ENCODE results near the gene FHIT. TPM values are rescaled to one million over a fixed set of nuclear protein-coding genes. Genes with fewer than 3 reads are reported as not detected.

Gene FHIT
- total RNA-seq, 1 experiment from 2014 or later, result 20.1 TPM

DNA sequence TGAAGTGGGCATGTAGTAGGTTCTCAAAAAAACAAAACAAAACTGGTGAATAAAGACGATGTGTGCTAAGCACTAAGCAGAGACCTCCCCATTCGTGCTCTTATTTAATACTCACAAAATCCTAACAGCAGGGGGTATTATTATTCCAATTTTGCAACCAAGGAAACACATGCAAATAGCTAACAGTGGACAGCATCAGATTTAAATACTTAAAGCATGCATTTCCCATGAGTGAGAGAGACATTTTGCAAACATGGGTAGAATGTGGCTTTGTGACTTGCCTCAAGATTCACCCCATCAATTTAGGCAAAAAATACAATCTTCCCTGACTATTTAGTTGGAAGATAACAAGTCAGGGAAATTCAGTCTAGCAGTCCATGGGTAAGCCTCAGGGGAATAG, 1255.2 kb downstream of the FHIT start:
- no peaks in the 10 kb centered on the region for H3K27me3 Mint-ChIP-seq (ENCODE audit: insufficient read depth, unreplicated experiment)
- no peak overlapping the region for H3K4me3 Mint-ChIP-seq (ENCODE audit: unreplicated experiment)
- BruUV-seq (replicated peaks), result no TSS peak
- no peak for TF ChIP-seq CTCF (IDR thresholded peaks at IDR 0.05; ENCODE audit: unreplicated experiment)
- POLR2A ChIA-PET, result no interaction called here
- no peaks in the 10 kb centered on the region for H3K36me3 Mint-ChIP-seq (ENCODE audit: insufficient read depth, unreplicated experiment)
- CTCF ChIA-PET, result interaction anchor here (0.7 kb wide), 1 partner anchor 661 kb away, joined by 3 read pairs; no protein-coding TSS in a partner anchor
- no peaks in the 10 kb centered on the region for H3K4me1 Mint-ChIP-seq (ENCODE audit: insufficient read depth, unreplicated experiment)
- H3K27ac Mint-ChIP-seq (ENCODE audit: low read depth, unreplicated experiment), result no peak overlapping the region
- intact Hi-C loops (cut with micrococcal nuclease), result no loop called here
- H3K9me3 Mint-ChIP-seq (ENCODE audit: unreplicated experiment), result no peaks in the 10 kb centered on the region
- DNase-seq (ENCODE audit: unreplicated experiment), result no peak

- no peak for TF ChIP-seq CTCF (IDR thresholded peaks at IDR 0.05; ENCODE audit: unreplicated experiment)
- no peak overlapping the region for H3K4me3 Mint-ChIP-seq (ENCODE audit: unreplicated experiment)
These were observed 1255.7 kb downstream of the FHIT start for GRCh38 chr3:59995563-59995962.

GRCh38 chr3:59994732-59995304, 1256.4 kb downstream of the FHIT start:
- TF ChIP-seq CTCF (IDR thresholded peaks at IDR 0.05; ENCODE audit: unreplicated experiment), result no peak
- Mint-ChIP-seq H3K9me3 (ENCODE audit: unreplicated experiment) (no peaks in the 10 kb centered on the region), H3K4me1 (ENCODE audit: insufficient read depth, unreplicated experiment) (no peaks in the 10 kb centered on the region), H3K27ac (ENCODE audit: low read depth, unreplicated experiment) (no peak overlapping the region), H3K27me3 (ENCODE audit: insufficient read depth, unreplicated experiment) (no peaks in the 10 kb centered on the region), H3K36me3 (ENCODE audit: insufficient read depth, unreplicated experiment) (no peaks in the 10 kb centered on the region), H3K4me3 (ENCODE audit: unreplicated experiment) (no peak overlapping the region)
- ChIA-PET POLR2A (no interaction called here), CTCF (interaction anchor here (0.6 to 1.4 kb wide), 3 partner anchors 18 to 680 kb away, joined by 3 to 4 read pairs (median 4); no protein-coding TSS in a partner anchor)
- intact Hi-C loops (cut with micrococcal nuclease), result no loop called here
- no peak for DNase-seq (ENCODE audit: unreplicated experiment)
- BruUV-seq (replicated peaks), result no TSS peak

More at GRCh38 chr3:59995563-59995962, 1255.7 kb downstream of the FHIT start:
- Mint-ChIP-seq H3K9me3 (ENCODE audit: unreplicated experiment) (no peaks in the 10 kb centered on the region), H3K27me3 (ENCODE audit: insufficient read depth, unreplicated experiment) (no peaks in the 10 kb centered on the region), H3K36me3 (ENCODE audit: insufficient read depth, unreplicated experiment) (no peaks in the 10 kb centered on the region), H3K27ac (ENCODE audit: low read depth, unreplicated experiment) (no peak overlapping the region), H3K4me1 (ENCODE audit: insufficient read depth, unreplicated experiment) (no peaks in the 10 kb centered on the region)
- DNase-seq (ENCODE audit: unreplicated experiment), result no peak
- CTCF ChIA-PET, result interaction anchor here (0.7 to 1.4 kb wide), 2 partner anchors 18 to 662 kb away, joined by 3 to 4 read pairs; no protein-coding TSS in a partner anchor
- intact Hi-C loops (cut with micrococcal nuclease), result no loop called here
- POLR2A ChIA-PET, result no interaction called here
- no TSS peak for BruUV-seq (replicated peaks)

- CTCF ChIA-PET, result no interaction called here
These were observed 1258.7 kb downstream of the FHIT start for GRCh38 chr3:59992578-59992977.

More at GRCh38 chr3:59992578-59992977, 1258.7 kb downstream of the FHIT start:
- Mint-ChIP-seq H3K27ac (ENCODE audit: low read depth, unreplicated experiment) (no peak overlapping the region), H3K27me3 (ENCODE audit: insufficient read depth, unreplicated experiment) (no peaks in the 10 kb centered on the region), H3K4me1 (ENCODE audit: insufficient read depth, unreplicated experiment) (no peaks in the 10 kb centered on the region), H3K4me3 (ENCODE audit: unreplicated experiment) (no peak overlapping the region), H3K36me3 (ENCODE audit: insufficient read depth, unreplicated experiment) (no peaks in the 10 kb centered on the region), H3K9me3 (ENCODE audit: unreplicated experiment) (no peaks in the 10 kb centered on the region)
- no peak for DNase-seq (ENCODE audit: unreplicated experiment)
- intact Hi-C loops (cut with micrococcal nuclease), result no loop called here
- no TSS peak for BruUV-seq (replicated peaks)
- POLR2A ChIA-PET, result no interaction called here
- no peak for TF ChIP-seq CTCF (IDR thresholded peaks at IDR 0.05; ENCODE audit: unreplicated experiment)

Measured in MCF 10A (cell line).